Measurements from ENCODE around the gene NUP98.

NUP98 gene

GRCh38 chr11:3797329-3798090 lies at the start of gene NUP98 (continued):
- TF ChIP-seq ZBTB6 (tag by site-specific recombination; IDR thresholded peaks at IDR 0.05): no peak
- no peak for TF ChIP-seq YY2 (tag by site-specific recombination; IDR thresholded peaks at IDR 0.05)
- TF ChIP-seq ZNF366 (tag by site-specific recombination; conservative IDR thresholded peaks at IDR 0.05): peak; percentile 65
- TF ChIP-seq ZNF311 (tag by site-specific recombination; IDR thresholded peaks at IDR 0.05; ENCODE audit: borderline replicate concordance): no peak
- TF ChIP-seq ZBTB26 (tag by site-specific recombination; optimal IDR thresholded peaks at IDR 0.05): peak; percentile 86
- no peak for TF ChIP-seq ZBTB49 (tag by site-specific recombination; IDR thresholded peaks at IDR 0.05; ENCODE audit: low read depth)
- TF ChIP-seq BCL11B (tag by site-specific recombination; IDR thresholded peaks at IDR 0.05; ENCODE audit: low read depth): no peak
- peak; percentile 77; the same call in 1 of the 2 replicates for TF ChIP-seq KLF8 (tag by site-specific recombination; IDR thresholded peaks at IDR 0.05)
- TF ChIP-seq ZNF211 (tag by site-specific recombination; IDR thresholded peaks at IDR 0.05; ENCODE audit: low read depth): no peak
- no peak for TF ChIP-seq KLF17 (tag by site-specific recombination; IDR thresholded peaks at IDR 0.05)
- TF ChIP-seq TSHZ1 (tag by site-specific recombination; IDR thresholded peaks at IDR 0.05; ENCODE audit: borderline replicate concordance): no peak
- TF ChIP-seq ZNF707 (tag by site-specific recombination; IDR thresholded peaks at IDR 0.05): no peak
- no peak for TF ChIP-seq ZNF768 (tag by site-specific recombination; IDR thresholded peaks at IDR 0.05)
- no peak for TF ChIP-seq ZNF223 (tag by site-specific recombination; IDR thresholded peaks at IDR 0.05)
- no peak for TF ChIP-seq ZNF433 (tag by site-specific recombination; IDR thresholded peaks at IDR 0.05; ENCODE audit: low read depth)
- peak; percentile 21; the same call in 1 of the 2 replicates for TF ChIP-seq INSM2 (tag by site-specific recombination; IDR thresholded peaks at IDR 0.05)
- no peak for TF ChIP-seq ZNF354C (tag by site-specific recombination; IDR thresholded peaks at IDR 0.05; ENCODE audit: borderline replicate concordance, low read depth)
- TF ChIP-seq ZNF596 (tag by site-specific recombination; IDR thresholded peaks at IDR 0.05): no peak
- 0 out of 2 replicates have a peak, but pooled peaks have one; percentile 29 for TF ChIP-seq ZSCAN5A (tag by site-specific recombination; IDR thresholded peaks at IDR 0.05)
- TF ChIP-seq ZNF692 (tag by site-specific recombination; IDR thresholded peaks at IDR 0.05): peak; percentile 57
- TF ChIP-seq ZNF391 (tag by site-specific recombination; IDR thresholded peaks at IDR 0.05; ENCODE audit: borderline replicate concordance, low read depth): no peak
- TF ChIP-seq TCF7L2 (IDR thresholded peaks at IDR 0.05; ENCODE audit: borderline replicate concordance, low read depth, low read length): peak; percentile 45; the same call in 1 of the 2 replicates
- no peak for TF ChIP-seq ZNF146 (tag by site-specific recombination; IDR thresholded peaks at IDR 0.05)

Measured in HEK293 (cell line).